Measurements from ENCODE around the gene MTUS2. TPM values are rescaled to one million over a fixed set of nuclear protein-coding genes. Genes with fewer than 3 reads are reported as not detected.

MTUS2 gene
- total RNA-seq, 1 experiment from 2014 or later, result 0.35 TPM

- Histone ChIP-seq H4K20me1 (ENCODE audit: control insufficient read depth, insufficient read depth, insufficient read length) (no peaks in the 10 kb centered on the region), H3K56ac (ENCODE audit: insufficient read length, low read depth, low read length) (no peak overlapping the region), H4K8ac (replicated peaks; ENCODE audit: insufficient read length, low read depth, low read length) (no peak overlapping the region), H2BK15ac (ENCODE audit: low read depth, low read length) (no peak overlapping the region), H2BK5ac (ENCODE audit: insufficient read length, low read length) (no peak overlapping the region), H2AK5ac (ENCODE audit: insufficient read length, low read length) (no peak overlapping the region), H3K79me1 (ENCODE audit: insufficient read depth, low read depth, low read length, poor library complexity, severe bottlenecking) (no peaks in the 10 kb centered on the region), H3K23me2 (ENCODE audit: insufficient read length, low read depth, low read length, poor library complexity, severe bottlenecking) (no peaks in the 10 kb centered on the region), H3K9me3 (ENCODE audit: control insufficient read depth, low read depth, low read length) (no peaks in the 10 kb centered on the region), H3K18ac (ENCODE audit: insufficient read length, low read depth, low read length) (no peak overlapping the region), H2BK20ac (ENCODE audit: low read depth, low read length, poor library complexity, severe bottlenecking) (no peak overlapping the region), H3K4ac (ENCODE audit: low read depth, low read length) (no peak overlapping the region), H2AFZ (ENCODE audit: low read length) (no peak overlapping the region), H2BK12ac (ENCODE audit: insufficient read length, low read depth, low read length) (no peak overlapping the region), H3K14ac (ENCODE audit: insufficient read depth, low read length) (no peak overlapping the region), H3K27ac (ENCODE audit: insufficient read length, low read depth, low read length) (no peak overlapping the region), H3K79me2 (ENCODE audit: insufficient read depth, low read length) (no peaks in the 10 kb centered on the region), H4K91ac (ENCODE audit: insufficient read length, low read depth, low read length) (no peak overlapping the region), H3K9ac (ENCODE audit: extremely low read depth, insufficient read length, low read length) (no peak overlapping the region), H3K4me2 (ENCODE audit: insufficient read depth, insufficient read length, low read length) (no peak overlapping the region), H3K27me3 (ENCODE audit: insufficient read depth, low read length) (no peaks in the 10 kb centered on the region), H3T11ph (ENCODE audit: low read length) (no peak overlapping the region), H3K4me1 (ENCODE audit: insufficient read depth, low read length) (no peaks in the 10 kb centered on the region), H2BK120ac (ENCODE audit: low read depth, low read length, poor library complexity, severe bottlenecking) (no peak overlapping the region), H3K23ac (ENCODE audit: insufficient read length, low read depth, low read length) (no peak overlapping the region), H4K5ac (ENCODE audit: insufficient read length, low read depth, low read length) (no peak overlapping the region)
- no peak for DNase-seq
- peaks cover 0 to 11% of the 10 kb centered on the region in 2 experiments; a peak in 3 of 4 replicates for H3K4me1 Mint-ChIP-seq
- H3K27ac Mint-ChIP-seq, result no peak overlapping the region
- TF ChIP-seq CTCF (conservative IDR thresholded peaks at IDR 0.05), result no peak
- no peak overlapping the region for H3K4me3 Mint-ChIP-seq
- H3K36me3 Mint-ChIP-seq (ENCODE audit: insufficient read depth in 1 of 3, low read depth in 3 of 3), result no peaks in the 10 kb centered on the region; a peak in 2 of 7 replicates
- H3K27me3 Mint-ChIP-seq (ENCODE audit: low read depth), result no peaks in the 10 kb centered on the region
- H3K9me3 Mint-ChIP-seq, result peaks cover 0 to 6% of the 10 kb centered on the region in 2 experiments; a peak in 2 of 5 replicates
- no CpG with 5 or more reads among the region's 9 CpGs for WGBS (ENCODE audit: extremely low coverage, insufficient read length, low lambda C conversion rate)
Observed at GRCh38 chr13:29323954-29324353, 503.8 kb downstream of the MTUS2 start.

Measured in H9 (cell line).